Calu3 (cell line): ENCODE measurements around the gene FAM131C. TPM values are rescaled to one million over a fixed set of nuclear protein-coding genes. Genes with fewer than 3 reads are reported as not detected.

Source experiments
- BruUV-seq: library from RNA; stranded (reverse); fragments of 400-500 nt; replicated peaks from 2 replicates; lab custom pipeline; 2021; lab: Mats Ljungman, UMichigan
- CTCF ChIA-PET: fragments of 300-600 bp; sonication (Branson Sonifier 250); formaldehyde crosslinking; loops from one replicate; lab custom pipeline; 2022; ENCODE audit warnings: antibody characterized with exemption; lab: Charles Lee
- DNase-seq: peaks from one replicate; pipeline ENCODE4 v3.0.0; 2022
- H3K27ac Mint-ChIP-seq: one replicate; pipeline ENCODE4 v1.8.0; 2022; ENCODE audit warnings: mixed read lengths; ENCODE audit not compliant: unreplicated experiment
- H3K27me3 Mint-ChIP-seq: one replicate; pipeline ENCODE4 v1.8.0; 2022; ENCODE audit warnings: mixed read lengths; ENCODE audit not compliant: unreplicated experiment
- H3K36me3 Mint-ChIP-seq: one replicate; pipeline ENCODE4 v1.8.0; 2022; ENCODE audit warnings: mild to moderate bottlenecking, moderate library complexity, mixed read lengths; ENCODE audit not compliant: insufficient read depth, unreplicated experiment
- H3K4me1 Mint-ChIP-seq: one replicate; pipeline ENCODE4 v1.8.0; 2022; ENCODE audit warnings: mild to moderate bottlenecking, low read depth, mixed read lengths; ENCODE audit not compliant: unreplicated experiment
- H3K4me3 Mint-ChIP-seq: one replicate; pipeline ENCODE4 v1.8.0; 2022; ENCODE audit warnings: mild to moderate bottlenecking, low read depth, moderate library complexity, mixed read lengths; ENCODE audit not compliant: unreplicated experiment
- H3K9me3 Mint-ChIP-seq: one replicate; pipeline ENCODE4 v1.8.0; 2022; ENCODE audit warnings: low read depth, mixed read lengths; ENCODE audit not compliant: unreplicated experiment
- intact Hi-C: fragments of 100-400 bp; cut with micrococcal nuclease; formaldehyde crosslinking; loops from one replicate; pipeline ENCODE4 v1.10.0; 2022; ENCODE audit not compliant: unreplicated experiment
- total RNA-seq: library from RNA; stranded (reverse); gene quantifications from 2 replicates; pipeline ENCODE4 v1.2.3, GENCODE V29; 2022
- TF ChIP-seq, protein P1 (sequence below): fragments of 200-600 bp; IDR thresholded peaks from one replicate; pipeline ENCODE4 v1.8.0; 2022; ENCODE audit warnings: antibody characterized with exemption; ENCODE audit not compliant: unreplicated experiment

The FAM131C gene
- total RNA-seq, 1 experiment from 2014 or later = 0.94 TPM

DNA sequence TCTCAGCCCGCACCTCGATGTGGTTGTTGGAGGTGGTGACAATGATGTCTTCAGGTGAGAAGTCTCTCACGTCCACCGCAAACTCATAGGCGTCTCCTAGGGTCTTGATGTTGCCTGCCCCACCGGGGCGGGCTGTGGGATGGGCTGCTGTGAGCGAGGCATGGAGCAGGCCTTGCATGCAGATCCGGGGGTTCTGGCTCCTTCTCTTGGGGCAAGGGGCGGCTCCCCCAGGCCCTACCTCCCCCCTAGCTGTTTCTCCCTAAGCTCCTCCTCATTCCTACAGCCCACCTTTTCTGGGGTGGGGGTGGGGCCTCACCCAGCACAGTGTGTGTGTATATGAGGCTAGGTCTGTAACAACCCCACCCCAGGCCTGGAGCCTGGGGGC is 56.4 kb downstream of the FAM131C start:
- intact Hi-C loops = no loop called here
- peaks cover 15% of the 10 kb centered on the region for H3K4me1 Mint-ChIP-seq
- TF ChIP-seq, protein P1, sequence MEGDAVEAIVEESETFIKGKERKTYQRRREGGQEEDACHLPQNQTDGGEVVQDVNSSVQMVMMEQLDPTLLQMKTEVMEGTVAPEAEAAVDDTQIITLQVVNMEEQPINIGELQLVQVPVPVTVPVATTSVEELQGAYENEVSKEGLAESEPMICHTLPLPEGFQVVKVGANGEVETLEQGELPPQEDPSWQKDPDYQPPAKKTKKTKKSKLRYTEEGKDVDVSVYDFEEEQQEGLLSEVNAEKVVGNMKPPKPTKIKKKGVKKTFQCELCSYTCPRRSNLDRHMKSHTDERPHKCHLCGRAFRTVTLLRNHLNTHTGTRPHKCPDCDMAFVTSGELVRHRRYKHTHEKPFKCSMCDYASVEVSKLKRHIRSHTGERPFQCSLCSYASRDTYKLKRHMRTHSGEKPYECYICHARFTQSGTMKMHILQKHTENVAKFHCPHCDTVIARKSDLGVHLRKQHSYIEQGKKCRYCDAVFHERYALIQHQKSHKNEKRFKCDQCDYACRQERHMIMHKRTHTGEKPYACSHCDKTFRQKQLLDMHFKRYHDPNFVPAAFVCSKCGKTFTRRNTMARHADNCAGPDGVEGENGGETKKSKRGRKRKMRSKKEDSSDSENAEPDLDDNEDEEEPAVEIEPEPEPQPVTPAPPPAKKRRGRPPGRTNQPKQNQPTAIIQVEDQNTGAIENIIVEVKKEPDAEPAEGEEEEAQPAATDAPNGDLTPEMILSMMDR = no peak
- H3K27me3 Mint-ChIP-seq = peaks cover 27% of the 10 kb centered on the region
- H3K4me3 Mint-ChIP-seq = no peak overlapping the region
- H3K9me3 Mint-ChIP-seq = no peaks in the 10 kb centered on the region
- CTCF ChIA-PET = no interaction called here
- no peak overlapping the region for H3K27ac Mint-ChIP-seq
- no TSS peak for BruUV-seq
- H3K36me3 Mint-ChIP-seq = peaks cover 4% of the 10 kb centered on the region
- no peak for DNase-seq

DNA sequence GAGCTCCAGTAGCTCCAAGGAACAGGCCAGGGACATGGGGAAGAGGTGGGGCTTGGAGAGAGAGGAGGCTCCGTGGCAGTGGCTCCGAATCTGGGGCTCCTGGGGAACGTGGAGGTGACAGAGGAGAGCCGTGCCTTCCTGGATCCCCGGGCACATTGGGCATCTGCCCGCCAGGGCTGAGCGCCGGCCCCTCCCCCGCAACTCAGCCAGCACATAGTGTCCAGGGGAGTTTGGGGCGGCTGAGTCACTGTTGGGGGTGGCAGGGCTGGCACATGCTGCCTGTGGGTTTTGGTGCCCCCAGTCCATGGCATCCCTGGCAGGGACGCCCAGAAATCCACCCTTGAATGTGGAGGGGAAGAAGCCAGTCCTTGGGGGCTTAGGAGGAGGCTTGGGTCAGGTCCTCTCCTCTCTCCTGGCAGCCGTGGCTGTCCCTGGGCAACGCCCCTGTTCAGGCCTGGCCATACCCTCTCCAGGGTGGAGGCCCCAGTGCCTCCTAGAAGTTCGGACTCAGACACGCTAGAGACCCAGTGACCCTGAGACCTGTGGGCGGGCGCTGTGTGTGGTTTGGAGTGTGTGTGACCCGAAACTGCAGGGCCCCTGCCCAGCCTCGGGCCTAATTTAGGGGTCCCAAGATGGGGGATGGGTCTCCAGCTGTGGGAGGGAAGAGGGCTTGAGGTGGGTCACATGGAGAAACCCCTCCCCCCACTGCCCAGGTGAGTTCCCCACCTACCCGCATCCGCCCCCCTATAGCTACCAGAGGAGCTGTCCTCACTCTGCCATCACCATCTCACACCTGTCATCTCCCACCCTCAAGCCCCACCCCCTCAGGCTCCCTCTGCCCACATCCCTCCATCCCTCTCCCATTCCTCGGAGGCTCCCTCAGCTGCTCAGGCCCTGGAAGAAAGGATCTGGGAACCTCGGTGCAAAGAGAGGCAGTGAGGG is 57.2 kb downstream of the FAM131C start:
- TF ChIP-seq, protein P1 = no peak
- BruUV-seq = no TSS peak
- intact Hi-C loops = no loop called here
- CTCF ChIA-PET = no interaction called here
- DNase-seq = no peak
- no peaks in the 10 kb centered on the region for H3K9me3 Mint-ChIP-seq
- H3K27ac Mint-ChIP-seq = no peak overlapping the region
- H3K36me3 Mint-ChIP-seq = peaks cover 4% of the 10 kb centered on the region
- no peak overlapping the region for H3K4me3 Mint-ChIP-seq
- peaks cover 18% of the 10 kb centered on the region for H3K27me3 Mint-ChIP-seq
- H3K4me1 Mint-ChIP-seq = peaks cover 8% of the 10 kb centered on the region

- H3K9me3 Mint-ChIP-seq = no peaks in the 10 kb centered on the region
- CTCF ChIA-PET = no interaction called here
- peaks cover 14% of the 10 kb centered on the region for H3K27me3 Mint-ChIP-seq
- no peak overlapping the region for H3K4me3 Mint-ChIP-seq
- H3K36me3 Mint-ChIP-seq = peaks cover 4% of the 10 kb centered on the region
- no peak overlapping the region for H3K27ac Mint-ChIP-seq
- TF ChIP-seq, protein P1 = no peak
- DNase-seq = no peak
- no TSS peak for BruUV-seq
- intact Hi-C loops = no loop called here
- peaks cover 8% of the 10 kb centered on the region for H3K4me1 Mint-ChIP-seq
These were observed 58.0 kb downstream of the FAM131C start for GRCh38 chr1:16015491-16015890.

GRCh38 chr1:16014509-16015482 is 58.7 kb downstream of the FAM131C start:
- CTCF ChIA-PET = no interaction called here
- no peak for DNase-seq
- peaks cover 8% of the 10 kb centered on the region for H3K4me1 Mint-ChIP-seq

More at GRCh38 chr1:16014509-16015482, 58.7 kb downstream of the FAM131C start:
- Mint-ChIP-seq H3K27me3 (peaks cover 12% of the 10 kb centered on the region), H3K4me3 (no peak overlapping the region), H3K27ac (no peak overlapping the region), H3K9me3 (no peaks in the 10 kb centered on the region), H3K36me3 (peaks cover 4% of the 10 kb centered on the region)
- intact Hi-C loops = no loop called here
- TF ChIP-seq, protein P1 = no peak
- BruUV-seq = no TSS peak
